VCaP (cell line): Measurements from ENCODE around the gene CLDN20.

ENCODE experiments used
- H3K27ac ChIP-seq: fragments of 450-650 bp; 2 replicates; pipeline ENCODE4 v1.5.1; 2017
- CTCF ChIP-seq: fragments of 450-650 bp; conservative IDR thresholded peaks from 2 replicates; pipeline ENCODE4 v1.5.1; 2017; ENCODE audit warnings: mild to moderate bottlenecking, moderate library complexity

CLDN20 gene

GRCh38 chr6:155256122-155256795 lies 7.6 kb upstream of the CLDN20 start:
- no peak overlapping the region for H3K27ac ChIP-seq

DNA sequence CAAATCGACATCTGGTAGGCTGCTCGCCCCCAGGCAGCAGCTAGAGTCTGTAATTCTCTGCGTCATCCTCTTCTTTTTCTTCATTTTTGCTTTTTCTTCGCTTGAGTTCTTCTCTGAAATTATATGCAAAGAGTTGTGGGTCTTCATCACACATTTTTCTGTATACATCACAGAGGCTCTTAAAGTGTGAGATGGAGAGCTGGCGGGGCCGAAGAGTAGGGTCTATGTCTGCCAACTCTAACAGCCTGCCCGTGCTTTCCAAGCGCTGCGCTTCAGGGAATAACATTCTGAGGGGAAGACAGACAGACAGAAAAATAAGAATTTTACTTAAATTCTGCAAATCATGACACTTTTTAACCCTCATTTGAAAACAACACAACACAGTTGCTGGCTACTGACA lies 6.0 kb upstream of the CLDN20 start:
- H3K27ac ChIP-seq = no peak overlapping the region
- TF ChIP-seq CTCF = no peak

More at GRCh38 chr6:155256122-155256795, 7.6 kb upstream of the CLDN20 start:
- no peak for TF ChIP-seq CTCF

DNA sequence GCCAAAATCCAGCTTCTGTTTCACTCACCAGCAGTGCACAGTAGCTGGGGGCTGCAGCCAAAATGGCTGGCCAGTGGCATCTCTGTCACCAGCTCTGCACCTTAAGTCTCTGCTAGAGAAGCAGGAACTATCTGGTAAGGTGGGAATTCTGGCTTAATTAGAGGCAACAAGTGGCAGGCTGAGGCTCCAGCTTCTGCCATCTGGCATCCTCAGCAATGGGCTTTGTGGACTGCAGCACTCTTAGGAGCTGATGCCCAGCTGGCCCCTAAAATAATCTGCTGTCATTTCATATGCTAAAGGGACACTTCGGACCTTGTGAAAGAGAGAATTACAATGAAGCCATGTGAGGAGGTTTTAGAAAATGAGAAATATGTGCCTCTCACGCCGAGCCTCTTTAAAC lies 4.6 kb upstream of the CLDN20 start:
- TF ChIP-seq CTCF = no peak
- H3K27ac ChIP-seq = no peak overlapping the region

DNA sequence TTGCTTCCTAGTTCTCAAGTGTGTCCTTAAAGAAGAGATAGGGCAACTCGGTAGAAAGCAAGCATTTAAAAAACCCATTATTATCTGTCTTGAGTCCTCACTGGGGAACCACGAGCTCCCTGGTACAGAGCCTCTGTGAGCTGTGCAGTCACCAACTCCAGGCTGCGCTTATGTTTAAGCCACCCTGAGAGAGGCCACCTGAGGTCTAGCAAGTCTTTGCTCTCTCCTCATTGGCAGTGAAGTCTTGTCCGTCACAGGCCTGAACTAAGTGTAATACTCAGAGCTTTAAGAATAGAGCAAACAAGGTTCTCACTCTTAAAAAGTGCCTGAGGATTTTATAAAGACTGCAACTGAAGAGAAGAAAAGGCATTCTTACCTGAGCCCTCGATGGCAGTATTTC lies 3.9 kb upstream of the CLDN20 start:
- TF ChIP-seq CTCF = no peak
- no peak overlapping the region for H3K27ac ChIP-seq

DNA sequence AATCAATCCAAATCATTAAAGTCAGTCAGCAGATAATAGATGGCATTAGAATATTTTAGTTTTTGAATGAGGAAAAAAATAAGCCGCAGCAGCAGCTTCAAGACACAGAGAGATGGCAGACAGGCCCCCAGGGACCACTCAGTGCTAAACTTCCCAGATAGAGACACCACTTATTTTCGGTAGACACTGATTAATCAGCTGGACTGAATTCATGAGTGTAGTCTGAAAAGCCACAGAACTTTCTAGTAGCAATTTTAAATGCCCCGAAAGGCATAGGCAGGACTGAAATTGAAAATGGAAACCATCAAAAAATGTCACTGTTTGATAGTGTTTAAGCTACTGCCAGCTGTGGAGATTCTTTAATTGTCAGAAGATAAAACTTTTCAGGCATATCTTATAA lies 3.1 kb upstream of the CLDN20 start:
- no peak for TF ChIP-seq CTCF
- H3K27ac ChIP-seq = no peak overlapping the region

- H3K27ac ChIP-seq = no peak overlapping the region
- TF ChIP-seq CTCF = no peak
These were observed 2.5 kb upstream of the CLDN20 start for GRCh38 chr6:155261111-155261900.

DNA sequence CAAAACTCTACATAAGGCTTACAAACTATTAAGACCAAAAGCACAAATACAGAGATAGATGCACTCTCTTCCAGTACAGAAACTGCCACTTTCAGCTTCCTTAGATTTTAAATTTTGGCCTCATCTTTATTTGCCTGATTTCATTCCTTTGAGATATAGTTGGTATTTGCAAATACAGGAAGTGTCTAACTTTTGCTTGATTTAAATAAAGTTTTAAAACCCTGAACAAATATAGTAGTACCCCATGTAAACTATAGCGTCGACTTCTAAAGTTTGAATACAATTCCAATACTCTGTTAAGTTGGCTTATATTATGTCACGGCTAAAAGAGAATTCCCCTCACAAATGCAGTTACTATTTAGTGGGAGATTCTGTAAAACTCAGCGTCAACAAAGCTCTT lies 1.2 kb upstream of the CLDN20 start:
- no peak overlapping the region for H3K27ac ChIP-seq
- no peak for TF ChIP-seq CTCF
